Stimulated activated CD8-positive, alpha-beta memory T cell treated with anti-CD3 and anti-CD28 coated beads, Interleukin-12 subunit alpha, Interleukin-12 subunit beta, amount 100 ng/mL, for 1 hour (primary cell): ENCODE data around the gene TSPAN7.

Experiments
- DNase-seq: peaks from one replicate; pipeline ENCODE4 v3.0.0-alpha.2; 2020; ENCODE audit warnings: low read depth

Gene TSPAN7

GRCh38 chrX:38594434-38594833 is 33.1 kb downstream of the TSPAN7 start:
- no peak for DNase-seq

- DNase-seq: no peak
Measured at GRCh38 chrX:38595801-38596200, 34.5 kb downstream of the TSPAN7 start.

GRCh38 chrX:38596939-38597338 is 35.6 kb downstream of the TSPAN7 start:
- no peak for DNase-seq

- no peak for DNase-seq
Measured at GRCh38 chrX:38599796-38600755, 38.7 kb downstream of the TSPAN7 start.

GRCh38 chrX:38601866-38602265 is 40.5 kb downstream of the TSPAN7 start:
- DNase-seq: no peak

- DNase-seq: no peak
Measured at GRCh38 chrX:38606821-38607220, 45.5 kb downstream of the TSPAN7 start.

GRCh38 chrX:38607976-38608375 is 46.6 kb downstream of the TSPAN7 start:
- no peak for DNase-seq

- DNase-seq: no peak
Measured at GRCh38 chrX:38610849-38611248, 49.5 kb downstream of the TSPAN7 start.

GRCh38 chrX:38612281-38612680 is 50.9 kb downstream of the TSPAN7 start:
- no peak for DNase-seq

GRCh38 chrX:38614485-38614884 is 53.1 kb downstream of the TSPAN7 start:
- no peak for DNase-seq

- DNase-seq: no peak
Measured at GRCh38 chrX:38616904-38617303, 55.6 kb downstream of the TSPAN7 start.

- DNase-seq: no peak
Measured at GRCh38 chrX:38618180-38618579, 56.8 kb downstream of the TSPAN7 start.

- DNase-seq: no peak
Measured at GRCh38 chrX:38620623-38621022, 59.3 kb downstream of the TSPAN7 start.

GRCh38 chrX:38626296-38626695 is 65.0 kb downstream of the TSPAN7 start:
- DNase-seq: no peak

- DNase-seq: no peak
Measured at GRCh38 chrX:38627683-38628082, 66.3 kb downstream of the TSPAN7 start.

GRCh38 chrX:38628587-38628986 is 67.2 kb downstream of the TSPAN7 start:
- DNase-seq: no peak

GRCh38 chrX:38632516-38632915 is 71.2 kb downstream of the TSPAN7 start:
- DNase-seq: no peak

- DNase-seq: no peak
Measured at GRCh38 chrX:38634665-38635064, 73.3 kb downstream of the TSPAN7 start.

GRCh38 chrX:38636949-38637819 is 75.8 kb downstream of the TSPAN7 start:
- DNase-seq: no peak

- DNase-seq: no peak
Measured at GRCh38 chrX:38638952-38639529, 77.7 kb downstream of the TSPAN7 start.

- no peak for DNase-seq
Measured at GRCh38 chrX:38639730-38640129, 78.4 kb downstream of the TSPAN7 start.

- no peak for DNase-seq
Measured at GRCh38 chrX:38641197-38641596, 79.9 kb downstream of the TSPAN7 start.

- DNase-seq: no peak
Measured at GRCh38 chrX:38643903-38644302, 82.6 kb downstream of the TSPAN7 start.
